HCT116 (cell line): ENCODE data around the gene MACROH2A2. TPM values are rescaled to one million over a fixed set of nuclear protein-coding genes. Genes with fewer than 3 reads are reported as not detected.

Experiments
- ATAC-seq: fragments of 200-7000 bp; cut with Tn5 transposase; 2 replicates; pipeline ENCODE4 v1.9.1; 2020; ENCODE audit warnings: mild to moderate bottlenecking, moderate library complexity
- BruUV-seq: library from RNA; stranded (reverse); fragments of 400-500 nt; replicated peaks from 2 replicates; lab custom pipeline; 2021; lab: Mats Ljungman, UMichigan
- CTCF ChIA-PET: fragments of 300-600 bp; sonication (Branson Sonifier 250); formaldehyde crosslinking; loops from one replicate; lab custom pipeline; 2021; ENCODE audit warnings: antibody characterized with exemption; lab: Charles Lee
- POLR2A ChIA-PET: fragments of 300-600, 350-600 bp; sonication (Branson Sonifier 250); formaldehyde crosslinking; loops from one replicate; lab custom pipeline; 2021; ENCODE audit warnings: antibody characterized with exemption; lab: Charles Lee
- RAD21 ChIA-PET, 2 experiments: fragments of 300-600 bp; sonication (Branson Sonifier 250); formaldehyde crosslinking; loops; one replicate each; lab custom pipeline; 2023; ENCODE audit warnings: low total read pairs in 2 of 2; ENCODE audit not compliant: uncharacterized antibody in 2 of 2, unreplicated experiment in 2 of 2, low non-redundant PET in 1 of 2; lab: Charles Lee
- DNase-seq: peaks from one replicate; pipeline ENCODE4 v3.0.0-alpha.2; 2010; ENCODE audit warnings: low read depth, low spot score
- H2AFZ ChIP-seq: fragments of 200-600 bp; shearing (Covaris generic), sonication (generic); 2 replicates; pipeline ENCODE4 v1.6.1; 2017; ENCODE audit warnings: low read depth, mixed run types, mixed read lengths, antibody characterized with exemption, low read length; ENCODE audit not compliant: poor library complexity, severe bottlenecking
- H3K27ac ChIP-seq: 2 replicates; pipeline ENCODE4 v1.5.1; 2012; ENCODE audit warnings: low read depth, low read length
- H3K27me3 ChIP-seq: fragments of 200-600 bp; sonication (generic); 2 replicates; pipeline ENCODE4 v1.6.1; 2016; ENCODE audit warnings: mixed run types, low read length, mixed read lengths; ENCODE audit not compliant: insufficient read depth
- H3K36me3 ChIP-seq, 2 experiments: fragments of 200-500 bp in 1 of 2; fragments of 200-600 bp in 1 of 2; sonication (Bioruptor generic) in 1 of 2; sonication (generic) in 1 of 2; 2 replicates each; pipeline versions ENCODE4 v1.5.1 to v1.6.1; 2014 to 2016; ENCODE audit warnings: low read length in 2 of 2, inconsistent platforms in 1 of 2, mixed read lengths in 1 of 2, mixed run types in 1 of 2; ENCODE audit not compliant: insufficient read depth in 2 of 2, control insufficient read depth in 1 of 2
- H3K4me1 ChIP-seq, 2 experiments: fragments of 200-600 bp in 1 of 2; sonication (generic) in 1 of 2; 2 replicates each; pipeline versions ENCODE4 v1.5.1 to v1.6.1; 2012 to 2017; ENCODE audit warnings: low read length in 2 of 2, inconsistent platforms in 1 of 2, mild to moderate bottlenecking in 1 of 2, mixed read lengths in 1 of 2, mixed run types in 1 of 2, moderate library complexity in 1 of 2; ENCODE audit not compliant: insufficient read depth in 2 of 2, control insufficient read depth in 1 of 2
- H3K4me2 ChIP-seq: fragments of 200-600 bp; sonication (generic); 2 replicates; pipeline ENCODE4 v1.6.1; 2017; ENCODE audit warnings: mixed run types, low read length, mixed read lengths
- H3K4me3 ChIP-seq, 2 experiments: fragments of 200-600 bp in 1 of 2; sonication (generic) in 1 of 2; replicated peaks in 1 of 2; 2 replicates each; pipeline ENCODE4 v1.5.1; 2011 to 2016; ENCODE audit warnings: low read length in 2 of 2, control low read depth in 1 of 2, low read depth in 1 of 2, mild to moderate bottlenecking in 1 of 2, mixed read lengths in 1 of 2, mixed run types in 1 of 2
- H3K79me2 ChIP-seq: fragments of 200-600 bp; sonication (generic); 2 replicates; pipeline ENCODE4 v1.6.1; 2017; ENCODE audit warnings: mild to moderate bottlenecking, mixed run types, low read length, moderate library complexity, mixed read lengths; ENCODE audit not compliant: insufficient read depth
- H3K9ac ChIP-seq: fragments of 200-600 bp; sonication (generic); 2 replicates; pipeline ENCODE4 v1.6.1; 2016; ENCODE audit warnings: low read length, mixed read lengths
- H3K9me2 ChIP-seq: fragments of 200-600 bp; sonication (generic), shearing (Covaris generic); 2 replicates; pipeline ENCODE4 v1.6.1; 2017; ENCODE audit warnings: mixed run types, mild to moderate bottlenecking, moderate library complexity; ENCODE audit not compliant: insufficient read depth
- H3K9me3 ChIP-seq, 2 experiments: fragments of 200-500 bp in 1 of 2; fragments of 200-600 bp in 1 of 2; sonication (Bioruptor generic) in 1 of 2; sonication (generic) in 1 of 2; 2 replicates each; pipeline ENCODE4 v1.6.1; 2014 to 2017; ENCODE audit warnings: low read length in 2 of 2, mixed read lengths in 2 of 2, inconsistent platforms in 1 of 2, low read depth in 1 of 2, mild to moderate bottlenecking in 1 of 2, mixed run types in 1 of 2, moderate library complexity in 1 of 2; ENCODE audit not compliant: control insufficient read depth in 1 of 2, insufficient read depth in 1 of 2
- H4K20me1 ChIP-seq: fragments of 200-600 bp; sonication (generic), shearing (Covaris generic); 2 replicates; pipeline ENCODE4 v1.6.1; 2017; ENCODE audit warnings: mixed run types, mild to moderate bottlenecking, moderate library complexity; ENCODE audit not compliant: insufficient read depth
- CEBPB ChIP-seq: IDR thresholded peaks from 2 replicates; pipeline ENCODE4 v1.6.1; 2012; ENCODE audit warnings: low read depth
- POLR2AphosphoS5 ChIP-seq: IDR thresholded peaks from 2 replicates; pipeline ENCODE4 v1.6.1; 2011; ENCODE audit warnings: mild to moderate bottlenecking, low read depth, low read length, moderate library complexity
- RAD21 ChIP-seq: IDR thresholded peaks from 2 replicates; pipeline ENCODE4 v1.6.1; 2012; ENCODE audit warnings: low read depth, mild to moderate bottlenecking
- ZFX ChIP-seq: fragments of 450-650 bp; IDR thresholded peaks from 2 replicates; pipeline ENCODE4 v1.6.1; 2017
- ZNF274 ChIP-seq: fragments of 200-500 bp; sonication (Bioruptor generic); IDR thresholded peaks from 2 replicates; pipeline ENCODE4 v1.6.1; 2014; ENCODE audit warnings: mild to moderate bottlenecking, low read depth, low read length, inconsistent platforms
- intact Hi-C: fragments of 100-400 bp; cut with micrococcal nuclease; formaldehyde crosslinking; loops from 2 replicates; pipeline ENCODE4 v1.10.0; 2022
- total RNA-seq: library from RNA; stranded (reverse); gene quantifications from one replicate; pipeline ENCODE4 v1.2.1, GENCODE V29; 2021; ENCODE audit not compliant: unreplicated experiment
- TF ChIP-seq, protein P1 (sequence below): IDR thresholded peaks from 2 replicates; pipeline ENCODE4 v1.6.1; 2012

Gene MACROH2A2
- total RNA-seq, 1 experiment from 2014 or later = 41.4 TPM

DNA sequence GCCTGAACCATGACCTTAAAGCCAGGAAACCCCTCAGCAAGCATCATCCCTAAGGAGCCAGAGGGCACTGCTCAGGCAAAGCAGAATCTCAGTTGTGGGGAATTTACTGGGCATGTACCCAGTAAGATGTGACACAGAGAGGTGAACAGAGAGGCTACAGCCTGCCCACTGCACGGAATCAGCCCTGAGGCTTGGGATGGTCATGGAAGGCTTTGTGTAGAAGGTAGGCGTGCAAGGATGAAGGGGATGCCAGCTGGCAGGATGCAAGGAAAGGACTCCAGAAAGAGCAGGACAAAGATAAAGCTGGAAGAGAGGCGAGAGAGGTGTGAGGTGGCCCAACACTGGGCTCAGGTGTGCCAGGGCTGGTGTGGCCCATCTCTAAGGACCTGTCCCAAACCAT is 82.4 kb downstream of the MACROH2A2 start:
- Histone ChIP-seq H3K4me3 (no peak overlapping the region), H3K9ac (no peak overlapping the region), H4K20me1 (no peaks in the 10 kb centered on the region), H3K36me3 (no peaks in the 10 kb centered on the region), H3K9me3 (no peaks in the 10 kb centered on the region), H3K4me2 (no peak overlapping the region), H3K4me1 (peaks cover 25 to 52% of the 10 kb centered on the region in 2 experiments), H2AFZ (no peak overlapping the region), H3K9me2 (no peaks in the 10 kb centered on the region), H3K79me2 (peaks cover 25% of the 10 kb centered on the region), H3K27ac (no peak overlapping the region), H3K27me3 (no peaks in the 10 kb centered on the region)
- ChIA-PET CTCF (interaction anchor here (3.6 kb wide), 1 partner anchor 11 kb away, joined by 23 read pairs; the partner anchor contains the start of gene TYSND1), RAD21 (no interaction called here), POLR2A (interaction anchor here (1.0 kb wide), 1 partner anchor 11 kb away, joined by 4 read pairs; the partner anchor contains the start of gene TYSND1)
- intact Hi-C loops = no loop called here
- TF ChIP-seq POLR2AphosphoS5 = no peak
- TF ChIP-seq, protein P1, sequence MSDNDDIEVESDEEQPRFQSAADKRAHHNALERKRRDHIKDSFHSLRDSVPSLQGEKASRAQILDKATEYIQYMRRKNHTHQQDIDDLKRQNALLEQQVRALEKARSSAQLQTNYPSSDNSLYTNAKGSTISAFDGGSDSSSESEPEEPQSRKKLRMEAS = no peak
- ATAC-seq = no peak
- DNase-seq = no peak
- no TSS peak for BruUV-seq

DNA sequence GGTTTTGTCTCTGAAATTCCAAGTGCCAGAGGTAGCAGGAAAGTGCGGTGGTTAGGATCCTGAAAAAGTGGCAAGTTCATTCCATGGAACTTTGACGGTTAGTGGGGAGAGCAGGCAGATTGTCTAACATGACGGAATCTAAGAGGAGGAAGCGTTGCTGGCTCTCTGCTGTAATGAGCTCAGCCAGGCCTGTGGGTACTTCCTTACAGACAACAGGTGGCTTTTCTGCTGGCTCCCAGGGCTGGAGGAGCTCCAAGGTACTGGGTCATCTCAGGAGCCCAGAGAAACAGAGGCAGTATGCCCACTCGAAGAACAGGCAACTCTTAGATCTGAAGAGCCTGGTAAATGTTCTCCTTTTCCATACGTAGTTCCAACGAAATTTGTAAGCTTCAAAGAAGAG is 83.0 kb downstream of the MACROH2A2 start:
- no peak overlapping the region for H3K4me2 ChIP-seq
- ChIA-PET RAD21 (no interaction called here), POLR2A (interaction anchor here (1.0 kb wide), 1 partner anchor 11 kb away, joined by 4 read pairs; the partner anchor contains the start of gene TYSND1), CTCF (interaction anchor here (3.6 kb wide), 1 partner anchor 11 kb away, joined by 23 read pairs; the partner anchor contains the start of gene TYSND1)
- no peaks in the 10 kb centered on the region for H3K27me3 ChIP-seq
- H2AFZ ChIP-seq = no peak overlapping the region
- DNase-seq (no peak), ATAC-seq (no peak)
- no peaks in the 10 kb centered on the region for H4K20me1 ChIP-seq
- TF ChIP-seq CEBPB (no peak), ZNF274 (no peak), RAD21 (no peak), ZFX (no peak)
- TF ChIP-seq, protein P1 = no peak
- no peaks in the 10 kb centered on the region for H3K36me3 ChIP-seq
- no peak overlapping the region for H3K27ac ChIP-seq
- peaks cover 25 to 51% of the 10 kb centered on the region in 2 experiments for H3K4me1 ChIP-seq
- no peaks in the 10 kb centered on the region for H3K9me3 ChIP-seq
- no peaks in the 10 kb centered on the region for H3K9me2 ChIP-seq
- intact Hi-C loops = no loop called here
- no peak overlapping the region for H3K4me3 ChIP-seq
- BruUV-seq = no TSS peak
- H3K79me2 ChIP-seq = peaks cover 19% of the 10 kb centered on the region
- no peak overlapping the region for H3K9ac ChIP-seq
